GM23248 (cell line): ENCODE results near the gene NTRK2. TPM values are rescaled to one million over a fixed set of nuclear protein-coding genes. Genes with fewer than 3 reads are reported as not detected.

Experiments
- DNase-seq: peaks from one replicate; pipeline ENCODE4 v3.0.0-alpha.2; 2015
- H2AFZ ChIP-seq: fragments of 200-600 bp; sonication (generic); 2 replicates; pipeline ENCODE4 v1.6.1; 2016; ENCODE audit warnings: antibody characterized with exemption
- H3F3A ChIP-seq: fragments of 200-600 bp; sonication (generic); 2 replicates; pipeline ENCODE4 v1.6.1; 2016; ENCODE audit warnings: mild to moderate bottlenecking, antibody characterized with exemption, mixed run types; ENCODE audit not compliant: insufficient read depth
- H3K27ac ChIP-seq: fragments of 200-600 bp; sonication (generic); 2 replicates; pipeline ENCODE4 v1.5.1; 2016; ENCODE audit warnings: mild to moderate bottlenecking
- H3K27me3 ChIP-seq: fragments of 200-600 bp; sonication (generic); replicated peaks from 2 replicates; pipeline ENCODE4 v1.6.1; 2016; ENCODE audit warnings: mild to moderate bottlenecking; ENCODE audit not compliant: insufficient read depth
- H3K36me3 ChIP-seq: fragments of 200-600 bp; sonication (generic); 2 replicates; pipeline ENCODE4 v1.6.1; 2016; ENCODE audit warnings: low read depth, mild to moderate bottlenecking
- H3K4me1 ChIP-seq: fragments of 200-600 bp; sonication (generic); 2 replicates; pipeline ENCODE4 v1.6.1; 2016; ENCODE audit warnings: mild to moderate bottlenecking; ENCODE audit not compliant: insufficient read depth
- H3K4me2 ChIP-seq: fragments of 200-600 bp; sonication (generic); one replicate; pipeline ENCODE4 v1.6.1; 2016; ENCODE audit warnings: mild to moderate bottlenecking; ENCODE audit not compliant: unreplicated experiment
- H3K4me3 ChIP-seq: fragments of 200-600 bp; sonication (generic); 2 replicates; pipeline ENCODE4 v1.5.1; 2016; ENCODE audit warnings: mild to moderate bottlenecking
- H3K79me2 ChIP-seq: fragments of 200-600 bp; sonication (generic); 2 replicates; pipeline ENCODE4 v1.6.1; 2016; ENCODE audit warnings: mild to moderate bottlenecking; ENCODE audit not compliant: insufficient read depth
- H3K9ac ChIP-seq: fragments of 200-600 bp; sonication (generic); 2 replicates; pipeline ENCODE4 v1.6.1; 2016; ENCODE audit warnings: mild to moderate bottlenecking
- H3K9me2 ChIP-seq: fragments of 200-600 bp; sonication (generic); 2 replicates; pipeline ENCODE4 v1.6.1; 2016; ENCODE audit warnings: mixed run types, mild to moderate bottlenecking, moderate library complexity; ENCODE audit not compliant: insufficient read depth
- H3K9me3 ChIP-seq: fragments of 200-600 bp; sonication (generic); one replicate; pipeline ENCODE4 v1.6.1; 2017; ENCODE audit warnings: low read depth
- H4K20me1 ChIP-seq: fragments of 200-600 bp; sonication (generic); 2 replicates; pipeline ENCODE4 v1.6.0; 2016; ENCODE audit not compliant: insufficient read depth
- EZH2 ChIP-seq: fragments of 200-600 bp; sonication (generic); IDR thresholded peaks from 2 replicates; pipeline ENCODE4 v1.6.1; 2018; ENCODE audit warnings: antibody characterized with exemption, mild to moderate bottlenecking; ENCODE audit not compliant: insufficient read depth, poor library complexity, severe bottlenecking
- EZH2phosphoT487 ChIP-seq: fragments of 200-600 bp; sonication (generic); IDR thresholded peaks from 2 replicates; pipeline ENCODE4 v1.6.1; 2018; ENCODE audit warnings: antibody characterized with exemption, moderate library complexity, mild to moderate bottlenecking, low read depth; ENCODE audit not compliant: insufficient read depth
- WGBS, 2 experiments: methylation state at CpG; one replicate each; pipeline ENCODE4 v1.1.6; 2015 to 2017; ENCODE audit warnings: low lambda C conversion rate in 2 of 2, low coverage in 1 of 2; ENCODE audit errors: missing lambda C conversion rate in 2 of 2; 5-methylcytosine and 5-hydroxymethylcytosine counted together
- in situ Hi-C: fragments of 300-500 bp; cut with MboI; formaldehyde crosslinking; loops from 2 replicates; pipeline ENCODE4 v1.15.0; 2020
- polyA plus RNA-seq: library from polyadenylated mRNA; unstranded; fragments of >200 nt; fragmentation: Nextera tagmentation; extraction: Ambion mirVana; gene quantifications from 2 replicates; pipeline ENCODE4 v1.2.1, GENCODE V29; 2016
- total RNA-seq: library from RNA; depleted of rRNA; stranded (reverse); fragments of >200 nt; shearing (Covaris generic); gene quantifications from 2 replicates; pipeline ENCODE4 v1.2.3, GENCODE V29; 2014

NTRK2 gene
- total and polyA plus RNA-seq, 2 experiments from 2014 or later = not detected

- no peaks in the 10 kb centered on the region for H3F3A ChIP-seq
- no peaks in the 10 kb centered on the region for H3K9me2 ChIP-seq
- no peak for TF ChIP-seq EZH2
- no peak for TF ChIP-seq EZH2phosphoT487
- no peaks in the 10 kb centered on the region for H4K20me1 ChIP-seq
- H3K4me2 ChIP-seq = no peak overlapping the region
- no peak overlapping the region for H2AFZ ChIP-seq
- in situ Hi-C loops = no loop called here
- H3K9me3 ChIP-seq = no peaks in the 10 kb centered on the region
- no peaks in the 10 kb centered on the region for H3K27me3 ChIP-seq
- no peak overlapping the region for H3K4me3 ChIP-seq
- no peak overlapping the region for H3K27ac ChIP-seq
- 46 to 50% methylated on average over 9 of the region's 9 CpGs for WGBS, 2 experiments
- no peak for DNase-seq
- H3K9ac ChIP-seq = no peak overlapping the region
- H3K79me2 ChIP-seq = no peaks in the 10 kb centered on the region
- H3K36me3 ChIP-seq = no peaks in the 10 kb centered on the region
- no peaks in the 10 kb centered on the region for H3K4me1 ChIP-seq
Observed at GRCh38 chr9:85038824-85039608, 369.5 kb downstream of the NTRK2 start.

- no peak overlapping the region for H3K27ac ChIP-seq
- 71 to 72% methylated on average over 7 of the region's 7 CpGs for WGBS, 2 experiments
- H4K20me1 ChIP-seq = no peaks in the 10 kb centered on the region
- H2AFZ ChIP-seq = no peak overlapping the region
- H3K79me2 ChIP-seq = no peaks in the 10 kb centered on the region
- no peak overlapping the region for H3K4me2 ChIP-seq
- H3K9ac ChIP-seq = no peak overlapping the region
- H3K4me1 ChIP-seq = no peaks in the 10 kb centered on the region
- in situ Hi-C loops = no loop called here
- no peak overlapping the region for H3K4me3 ChIP-seq
- H3K27me3 ChIP-seq = no peaks in the 10 kb centered on the region
- no peak for DNase-seq
- H3K36me3 ChIP-seq = no peaks in the 10 kb centered on the region
- TF ChIP-seq EZH2 (no peak), EZH2phosphoT487 (no peak)
- no peaks in the 10 kb centered on the region for H3K9me2 ChIP-seq
- no peaks in the 10 kb centered on the region for H3K9me3 ChIP-seq
- no peaks in the 10 kb centered on the region for H3F3A ChIP-seq
Observed at GRCh38 chr9:85040146-85040545, 370.6 kb downstream of the NTRK2 start.

DNA sequence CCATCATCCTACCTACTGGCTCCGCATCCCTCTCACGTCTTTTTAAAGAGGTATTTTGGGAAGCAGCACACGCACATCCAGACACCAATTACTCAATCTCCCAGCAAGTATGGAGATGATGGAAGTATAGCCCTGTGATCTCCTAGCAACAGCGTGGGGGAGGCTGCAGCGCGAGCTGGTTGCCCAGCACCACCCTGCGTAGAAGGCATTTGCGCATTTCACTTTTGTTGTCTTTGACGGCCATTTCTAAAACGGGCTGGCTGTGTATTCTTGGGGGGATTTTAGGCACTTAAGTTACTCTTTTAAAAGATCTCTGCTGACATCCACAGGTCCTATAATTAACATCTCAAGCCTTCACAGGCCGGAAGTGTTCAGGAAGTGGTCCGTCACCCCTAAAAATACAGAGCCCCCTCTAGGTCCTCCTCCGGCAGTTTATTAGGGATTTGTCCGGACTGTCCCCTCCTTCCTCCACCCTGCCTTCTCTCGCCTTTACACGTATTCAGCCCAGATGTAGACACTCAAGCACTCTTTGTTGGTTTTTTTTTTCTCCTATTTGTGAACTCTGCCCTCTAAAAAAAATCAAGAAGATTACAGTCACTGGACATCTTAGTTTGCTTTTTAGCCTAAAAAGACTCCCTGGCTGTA, 371.4 kb downstream of the NTRK2 start:
- Histone ChIP-seq H3K4me2 (no peak overlapping the region), H3K36me3 (no peaks in the 10 kb centered on the region), H3K27me3 (no peaks in the 10 kb centered on the region), H3F3A (no peaks in the 10 kb centered on the region), H3K9me2 (no peaks in the 10 kb centered on the region), H3K79me2 (no peaks in the 10 kb centered on the region), H3K4me1 (no peaks in the 10 kb centered on the region), H4K20me1 (no peaks in the 10 kb centered on the region), H3K27ac (no peak overlapping the region), H3K9me3 (no peaks in the 10 kb centered on the region), H3K9ac (no peak overlapping the region), H2AFZ (no peak overlapping the region), H3K4me3 (no peak overlapping the region)
- in situ Hi-C loops = no loop called here
- no peak for DNase-seq
- 45 to 49% methylated on average over 16 of the region's 16 CpGs for WGBS, 2 experiments
- TF ChIP-seq EZH2phosphoT487 = no peak

DNA sequence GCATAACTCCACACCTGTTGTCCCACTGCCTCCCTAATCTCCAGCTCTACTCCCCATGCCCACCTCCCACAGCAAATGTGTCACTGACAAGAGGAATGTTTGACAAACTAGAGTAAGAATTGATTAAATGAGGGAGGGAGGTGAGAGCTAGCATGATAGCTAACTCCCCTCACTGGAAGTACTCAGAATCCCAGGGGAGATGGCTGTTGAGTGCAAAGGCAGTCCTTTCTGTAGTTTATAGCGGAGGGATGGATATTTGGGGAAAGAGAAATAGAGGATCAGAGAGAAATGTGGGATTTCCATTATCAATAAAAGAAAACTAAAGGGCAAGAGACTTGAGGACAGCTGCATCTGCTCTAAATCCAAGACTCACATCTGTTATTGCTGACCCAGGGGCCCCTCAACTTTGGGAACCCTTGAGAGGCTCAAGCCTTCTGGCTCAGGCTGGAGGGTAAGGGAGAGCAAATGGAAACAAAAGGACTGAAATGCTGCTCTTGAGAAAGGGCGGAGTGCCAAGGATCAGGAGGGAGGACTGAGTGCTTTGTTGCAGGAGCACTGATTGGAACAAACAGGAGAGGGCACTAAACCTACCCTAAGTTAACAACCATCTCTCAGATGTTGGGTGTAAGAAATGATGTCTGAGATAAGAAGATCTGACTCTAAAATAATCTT, 372.1 kb downstream of the NTRK2 start:
- no peak overlapping the region for H3K4me3 ChIP-seq
- H3F3A ChIP-seq = no peaks in the 10 kb centered on the region
- H3K9ac ChIP-seq = no peak overlapping the region
- in situ Hi-C loops = no loop called here
- H3K9me3 ChIP-seq = no peaks in the 10 kb centered on the region
- H3K36me3 ChIP-seq = no peaks in the 10 kb centered on the region
- no peak overlapping the region for H3K27ac ChIP-seq
- no peaks in the 10 kb centered on the region for H3K79me2 ChIP-seq
- no peaks in the 10 kb centered on the region for H3K9me2 ChIP-seq
- H2AFZ ChIP-seq = no peak overlapping the region
- 43 to 50% methylated on average over 2 of the region's 2 CpGs for WGBS, 2 experiments
- no peaks in the 10 kb centered on the region for H3K4me1 ChIP-seq
- DNase-seq = no peak
- no peaks in the 10 kb centered on the region for H3K27me3 ChIP-seq
- no peaks in the 10 kb centered on the region for H4K20me1 ChIP-seq
- no peak overlapping the region for H3K4me2 ChIP-seq
- no peak for TF ChIP-seq EZH2phosphoT487
- no peak for TF ChIP-seq EZH2
